Testis (tissue), 3 donors: ENCODE data around the gene HOXB8. TPM values are rescaled to one million over a fixed set of nuclear protein-coding genes. Genes with fewer than 3 reads are reported as not detected.

ENCODE experiments used
- DNase-seq: peaks from one replicate; pipeline ENCODE4 v3.0.0-alpha.2; 2019
- H3K27ac ChIP-seq, 2 donors: fragments of 200-600 bp; sonication (generic); one replicate each; pipeline ENCODE4 v1.5.1; 2019
- H3K27me3 ChIP-seq: fragments of 200-600 bp; sonication (generic); one replicate; pipeline ENCODE4 v1.5.1; 2019
- H3K36me3 ChIP-seq: fragments of 200-600 bp; sonication (generic); one replicate; pipeline ENCODE4 v1.5.1; 2017; ENCODE audit warnings: low read depth; ENCODE audit errors: missing control alignments
- H3K4me1 ChIP-seq: fragments of 200-600 bp; sonication (generic); one replicate; pipeline ENCODE4 v1.5.1; 2019
- H3K4me3 ChIP-seq, 2 donors: fragments of 200-600 bp; sonication (generic); one replicate each; pipeline ENCODE4 v1.5.1; 2017 to 2019
- H3K9me3 ChIP-seq: fragments of 200-600 bp; sonication (generic); one replicate; pipeline ENCODE4 v1.5.1; 2017
- CTCF ChIP-seq, 3 experiments: fragments of 450-650 bp in 2 of 3; fragments of 200-600 bp in 1 of 3; sonication (generic) in 1 of 3; IDR thresholded peaks; one replicate each; pipeline ENCODE4 v1.5.1; 2016 to 2019; ENCODE audit warnings: antibody characterized with exemption in 3 of 3, mild to moderate bottlenecking in 2 of 3, moderate library complexity in 1 of 3
- POLR2A ChIP-seq: fragments of 450-650 bp; IDR thresholded peaks from one replicate; pipeline ENCODE4 v1.6.1; 2017; ENCODE audit warnings: antibody characterized with exemption, mild to moderate bottlenecking, moderate library complexity
- WGBS, 2 donors: methylation state at CpG; one replicate each; pipeline ENCODE4 v1.1.5; 2018; 5-methylcytosine and 5-hydroxymethylcytosine counted together
- intact Hi-C: fragments of 100-400 bp; cut with DNase I; formaldehyde crosslinking; loops from one replicate; pipeline ENCODE4 v1.15.1; 2023; ENCODE audit warnings: low total_unique reads
- polyA plus RNA-seq: library from polyadenylated mRNA; stranded (reverse); fragments of 350-450 nt; fragmentation: Illumina TruSeq; extraction: RNeasy Lipid Tissue Mini Kit (QIAGEN cat#74804); gene quantifications from one replicate; pipeline ENCODE4 v1.2.3, GENCODE V29; 2014; ENCODE audit warnings: low read depth, low replicate concordance; ENCODE audit not compliant: insufficient read depth
- total RNA-seq, 2 donors: library from RNA; depleted of rRNA; stranded (reverse); fragments of >200 nt; gene quantifications; one replicate each; pipeline ENCODE4 v1.2.3, GENCODE V29; 2016

The HOXB8 gene
- total and polyA plus RNA-seq, 3 donors from 2014 or later: 1.2 to 2.7 (median 2.0) TPM

- H3K9me3 ChIP-seq: no peaks in the 10 kb centered on the region
- no peak for DNase-seq
- H3K4me3 ChIP-seq: no peak overlapping the region
- no peaks in the 10 kb centered on the region for H3K27me3 ChIP-seq
- H3K27ac ChIP-seq: no peak overlapping the region
- WGBS, 2 donors: 77 to 78% methylated on average over 2 of the region's 2 CpGs
- no peaks in the 10 kb centered on the region for H3K36me3 ChIP-seq
- TF ChIP-seq CTCF (IDR thresholded peaks at IDR 0.05) (no peak), POLR2A (no peak)
- H3K4me1 ChIP-seq: peaks cover 10% of the 10 kb centered on the region
- intact Hi-C loops: no loop called here
Observed at GRCh38 chr17:48588074-48588415, 27.0 kb downstream of the HOXB8 start.

DNA sequence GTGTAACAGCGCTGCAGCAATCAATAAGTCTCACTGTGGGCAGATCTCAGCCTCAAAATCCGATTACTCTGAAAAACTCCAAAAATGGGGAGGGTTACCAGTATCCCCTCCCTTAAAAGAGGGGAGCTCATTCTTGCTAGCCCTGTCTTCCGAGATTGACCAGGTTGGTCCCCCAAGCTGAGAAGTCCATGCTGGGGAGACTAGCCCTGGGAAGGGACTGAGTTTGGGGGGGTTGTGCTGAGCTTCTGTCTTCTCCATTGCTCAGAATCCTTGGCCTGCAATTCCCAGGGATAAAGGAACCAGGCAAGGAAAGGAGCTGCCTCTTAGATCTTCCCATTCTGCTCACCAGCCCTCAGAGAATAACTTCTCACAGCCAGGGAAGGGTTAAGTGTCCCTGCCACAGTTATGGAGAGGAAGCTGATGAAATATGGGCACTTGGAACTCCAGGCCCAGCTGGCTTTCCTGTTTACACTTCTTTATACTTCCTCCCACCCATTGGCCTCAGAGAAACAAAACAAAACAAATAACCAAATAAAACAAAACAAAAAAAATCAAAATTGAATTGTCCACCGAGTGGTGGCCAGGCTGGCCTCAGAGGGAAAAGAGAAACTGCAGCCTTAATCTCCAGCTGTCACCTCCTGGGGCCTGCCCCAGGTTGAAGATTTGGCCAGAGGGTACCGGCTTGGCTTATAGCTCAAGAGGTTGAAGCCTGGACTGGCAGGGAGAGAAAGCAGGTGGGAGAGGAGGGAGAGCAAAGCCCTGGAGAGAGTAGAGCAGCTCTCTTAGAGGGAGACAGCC, 27.6 kb downstream of the HOXB8 start:
- H3K27me3 ChIP-seq: no peaks in the 10 kb centered on the region
- no peaks in the 10 kb centered on the region for H3K9me3 ChIP-seq
- no peak for DNase-seq
- no peak overlapping the region for H3K27ac ChIP-seq
- H3K36me3 ChIP-seq: no peaks in the 10 kb centered on the region
- H3K4me1 ChIP-seq: peaks cover 10% of the 10 kb centered on the region
- intact Hi-C loops: no loop called here
- TF ChIP-seq CTCF (IDR thresholded peaks at IDR 0.05) (no peak), POLR2A (no peak)
- WGBS, 2 donors: 42 to 53% methylated on average over 5 of the region's 5 CpGs
- no peak overlapping the region for H3K4me3 ChIP-seq

DNA sequence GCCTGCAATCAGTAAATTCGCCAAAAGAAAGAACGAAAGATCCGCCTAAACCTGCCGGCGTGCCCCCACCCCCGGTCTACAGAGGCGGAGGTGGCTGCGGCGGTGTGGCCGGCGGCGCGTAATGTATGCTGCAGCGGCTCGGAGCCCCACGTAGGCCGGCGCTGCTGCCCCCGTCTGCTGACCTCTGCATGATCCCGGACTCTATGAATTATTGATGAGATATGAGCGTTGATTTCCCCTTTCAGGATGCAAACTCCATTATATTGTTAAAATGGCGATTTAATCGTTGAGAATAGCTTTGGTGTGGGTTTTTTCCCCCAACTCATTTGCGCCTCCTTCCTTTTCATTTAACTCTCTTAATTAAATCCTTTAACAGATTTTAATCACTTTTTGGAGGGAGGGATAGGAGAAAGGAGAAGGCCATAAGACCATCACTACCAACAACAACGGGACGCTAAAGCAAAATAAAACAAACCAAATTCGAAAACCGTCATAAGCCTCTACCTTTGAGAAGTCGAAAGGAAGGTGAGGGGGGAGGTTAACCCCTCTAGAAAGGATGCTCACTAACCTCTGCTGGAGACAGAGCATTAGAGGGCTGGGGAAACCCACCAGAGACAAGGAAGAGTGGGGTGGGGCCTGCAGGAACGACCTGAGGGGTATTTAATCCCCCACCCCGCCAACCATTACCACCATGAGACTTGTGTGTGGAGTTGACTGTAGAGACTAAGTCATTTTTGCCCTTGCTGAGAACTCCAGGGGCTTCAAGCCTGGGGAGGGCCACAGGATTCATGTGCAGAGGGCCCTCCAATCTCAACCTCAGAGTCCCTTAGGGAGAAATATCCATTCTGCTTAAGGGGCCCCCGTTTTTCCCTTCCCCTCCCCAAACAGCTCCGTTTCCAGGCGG, 28.5 kb downstream of the HOXB8 start:
- no peak for TF ChIP-seq POLR2A
- TF ChIP-seq CTCF (IDR thresholded peaks at IDR 0.05): no peak
- H3K4me3 ChIP-seq: peak overlapping the region in 1 of 2 donors; percentile 44
- no peaks in the 10 kb centered on the region for H3K36me3 ChIP-seq
- DNase-seq: no peak
- H3K4me1 ChIP-seq: peaks cover 16% of the 10 kb centered on the region
- intact Hi-C loops: no loop called here
- 13 to 15% methylated on average over 34 of the region's 34 CpGs for WGBS, 2 donors
- H3K9me3 ChIP-seq: no peaks in the 10 kb centered on the region
- no peaks in the 10 kb centered on the region for H3K27me3 ChIP-seq
- no peak overlapping the region for H3K27ac ChIP-seq

GRCh38 chr17:48584223-48584741, 30.8 kb downstream of the HOXB8 start:
- TF ChIP-seq POLR2A (no peak), CTCF (IDR thresholded peaks at IDR 0.05) (no peak)
- Histone ChIP-seq H3K27me3 (no peaks in the 10 kb centered on the region), H3K4me3 (no peak overlapping the region), H3K4me1 (peaks cover 16% of the 10 kb centered on the region), H3K27ac (no peak overlapping the region), H3K36me3 (no peaks in the 10 kb centered on the region), H3K9me3 (no peaks in the 10 kb centered on the region)
- WGBS, 2 donors: 24 to 29% methylated on average over 2 of the region's 2 CpGs
- intact Hi-C loops: no loop called here
- DNase-seq: no peak
